HG03045 (cell line): ENCODE data around the gene APOBEC3A.
"Not testable (repeated sequence)": the region's sequence is repeated elsewhere in the genome, so short reads cannot be mapped to it uniquely, and the experiment has no call there.

ENCODE experiments used
- ATAC-seq: cut with Tn5 transposase; IDR thresholded peaks from one replicate; pipeline ENCODE4 v1.9.1; 2021; ENCODE audit warnings: mild to moderate bottlenecking, moderate library complexity; ENCODE audit not compliant: unreplicated experiment

Gene APOBEC3A

DNA sequence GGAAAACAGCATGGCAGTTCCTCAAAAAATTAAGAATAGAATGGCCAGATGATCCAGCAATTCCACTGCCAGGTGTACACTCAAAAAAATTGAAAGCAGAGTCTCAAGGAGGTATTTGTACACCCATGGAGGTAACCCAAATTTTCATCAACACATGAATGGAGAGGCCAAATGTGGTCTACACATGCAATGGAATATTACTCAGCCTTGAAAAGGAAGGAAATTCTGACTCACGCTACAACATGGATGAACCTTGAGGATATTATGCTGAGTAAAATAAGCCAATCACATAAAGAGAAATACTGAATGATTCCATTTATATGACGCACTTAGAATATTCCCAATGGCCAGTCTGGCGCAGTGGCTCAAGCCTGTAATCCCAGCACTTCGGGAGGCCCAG is 19.9 kb downstream of the APOBEC3A start:
- not testable (repeated sequence) for ATAC-seq

DNA sequence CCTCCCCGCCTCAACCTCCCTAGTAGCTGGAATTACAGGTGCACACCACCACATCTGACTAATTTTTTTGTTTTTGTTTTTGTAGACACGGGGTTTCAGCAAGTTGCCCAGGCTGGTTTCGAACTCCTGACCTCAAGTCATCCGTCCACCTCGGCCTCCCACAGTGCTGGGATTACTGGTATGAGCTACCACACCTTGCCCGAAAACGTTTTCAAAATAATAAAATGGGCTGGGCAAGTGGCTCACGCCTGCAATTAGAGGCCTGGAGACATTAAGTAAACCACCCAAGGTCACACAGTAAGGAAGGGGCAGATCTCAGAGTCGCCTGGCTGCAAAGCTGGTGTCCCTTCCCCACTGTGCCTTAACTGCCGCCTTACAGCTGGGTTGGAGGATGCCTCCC is 23.2 kb downstream of the APOBEC3A start:
- not testable (repeated sequence) for ATAC-seq

DNA sequence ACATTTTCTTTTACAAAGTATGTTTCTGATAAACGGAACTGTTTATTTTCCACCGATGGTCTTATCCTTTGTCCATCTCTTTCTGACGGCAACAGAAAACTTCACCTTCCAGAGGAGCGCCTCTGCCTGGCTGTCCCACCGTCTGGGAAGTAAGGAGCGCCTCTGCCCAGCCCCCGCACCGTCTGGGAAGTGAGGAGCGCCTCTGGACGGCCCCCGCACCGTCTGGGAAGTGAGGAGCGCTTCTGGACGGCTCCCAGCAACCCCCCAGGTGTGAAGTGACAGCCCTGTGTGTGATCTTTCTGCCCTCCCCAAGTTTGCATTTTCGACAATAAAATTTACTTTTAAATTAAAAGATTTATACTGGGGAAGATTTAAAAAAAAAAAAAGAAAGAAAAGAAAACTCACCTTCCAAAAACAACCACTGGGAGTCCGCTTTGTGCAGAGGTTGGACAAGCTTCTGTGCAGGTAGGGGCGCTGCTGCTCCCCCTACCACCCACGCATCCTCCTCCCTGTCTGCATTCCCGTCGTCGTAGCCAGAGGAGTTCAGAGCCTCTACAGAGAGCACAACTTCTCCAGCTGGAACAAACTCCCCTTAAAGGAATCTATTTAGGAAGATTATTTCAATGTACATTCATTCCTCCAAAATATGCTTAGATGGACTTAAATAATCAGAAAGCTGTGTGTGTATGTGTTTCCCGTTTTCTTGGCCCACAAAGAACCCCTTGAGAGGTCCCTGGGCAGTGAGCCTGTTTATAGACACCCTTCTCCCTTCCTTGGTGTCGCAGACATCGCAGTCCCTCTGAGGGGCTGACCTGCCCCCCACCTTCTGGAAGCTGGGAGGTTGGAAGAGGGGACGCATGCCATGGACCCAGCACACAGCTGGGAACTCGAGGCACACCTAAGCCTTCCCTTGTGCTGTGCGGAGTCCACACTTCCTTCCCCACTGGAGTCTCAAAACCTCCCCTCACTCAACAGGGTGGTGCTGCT is 23.9 kb downstream of the APOBEC3A start:
- peak; percentile 3 for ATAC-seq

DNA sequence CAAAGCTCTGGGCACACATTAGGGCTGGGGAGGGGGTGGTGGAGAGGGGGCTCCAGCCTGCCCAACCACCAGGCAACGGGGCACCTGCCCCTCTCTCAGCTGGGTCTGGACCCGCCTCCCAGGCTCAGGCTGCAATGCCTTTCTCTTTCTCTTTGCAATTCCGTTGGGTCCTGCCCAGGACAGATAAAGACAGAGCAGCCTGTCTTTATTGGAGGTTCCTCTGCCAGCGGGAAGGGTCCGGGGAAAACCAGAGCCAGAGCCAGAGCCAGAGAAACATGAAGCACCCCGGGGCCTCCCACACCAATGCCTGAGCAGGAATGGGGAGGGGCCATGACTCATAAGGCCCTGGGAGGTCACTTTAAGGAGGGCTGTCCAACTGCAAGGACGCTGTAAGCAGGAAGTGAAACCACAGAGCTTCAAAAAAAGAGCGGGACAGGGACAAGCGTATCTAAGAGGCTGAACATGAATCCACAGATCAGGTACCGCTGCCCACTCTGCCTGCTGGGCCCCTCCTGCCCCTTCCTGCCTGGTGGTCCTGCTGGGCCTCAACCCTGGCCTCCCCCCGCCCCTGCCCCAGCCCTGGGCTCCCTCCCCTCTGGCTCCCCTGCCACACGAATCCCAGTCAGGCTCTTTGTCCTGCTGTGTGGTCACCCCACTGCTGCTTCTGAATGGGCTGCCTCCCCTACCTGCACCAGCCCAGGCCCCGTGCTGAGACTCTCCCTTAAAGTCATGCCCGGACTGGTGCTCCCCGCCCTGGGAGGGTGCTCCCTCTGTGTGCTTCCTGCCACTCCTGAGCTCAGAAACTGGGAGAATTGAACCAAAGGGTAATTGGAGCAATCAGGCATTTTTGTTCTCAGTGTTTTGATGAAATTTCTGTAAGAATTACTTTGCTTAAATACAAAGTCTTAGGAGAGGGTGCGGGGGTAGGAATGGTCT is 24.9 kb downstream of the APOBEC3A start, which contains the start of gene APOBEC3B:
Gene APOBEC3B, plus strand, starts transcription at position 356 of the 936 bp plus-strand sequence. Its CDS starts 107 bp downstream, at position 463.
- ATAC-seq, result peak; percentile 53

DNA sequence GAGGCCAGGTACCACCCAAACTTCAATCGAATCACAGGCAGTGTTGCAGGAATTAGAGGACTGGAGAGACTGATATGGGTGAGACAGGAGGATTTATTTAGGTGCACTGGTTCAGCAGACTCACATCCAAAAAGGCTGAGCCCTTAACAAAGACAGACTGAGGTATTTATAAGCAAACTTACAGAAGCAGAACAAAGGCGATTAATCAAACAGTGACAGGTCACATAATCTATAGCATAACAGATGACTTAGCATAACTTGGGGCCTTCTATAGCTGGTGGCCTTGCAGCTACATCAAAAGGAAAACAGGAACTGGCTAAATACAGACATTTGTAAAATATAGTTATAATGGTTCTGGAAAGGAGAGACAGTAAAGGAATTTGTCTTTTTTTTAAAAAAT is 26.8 kb downstream of the APOBEC3A start:
- no peak for ATAC-seq

DNA sequence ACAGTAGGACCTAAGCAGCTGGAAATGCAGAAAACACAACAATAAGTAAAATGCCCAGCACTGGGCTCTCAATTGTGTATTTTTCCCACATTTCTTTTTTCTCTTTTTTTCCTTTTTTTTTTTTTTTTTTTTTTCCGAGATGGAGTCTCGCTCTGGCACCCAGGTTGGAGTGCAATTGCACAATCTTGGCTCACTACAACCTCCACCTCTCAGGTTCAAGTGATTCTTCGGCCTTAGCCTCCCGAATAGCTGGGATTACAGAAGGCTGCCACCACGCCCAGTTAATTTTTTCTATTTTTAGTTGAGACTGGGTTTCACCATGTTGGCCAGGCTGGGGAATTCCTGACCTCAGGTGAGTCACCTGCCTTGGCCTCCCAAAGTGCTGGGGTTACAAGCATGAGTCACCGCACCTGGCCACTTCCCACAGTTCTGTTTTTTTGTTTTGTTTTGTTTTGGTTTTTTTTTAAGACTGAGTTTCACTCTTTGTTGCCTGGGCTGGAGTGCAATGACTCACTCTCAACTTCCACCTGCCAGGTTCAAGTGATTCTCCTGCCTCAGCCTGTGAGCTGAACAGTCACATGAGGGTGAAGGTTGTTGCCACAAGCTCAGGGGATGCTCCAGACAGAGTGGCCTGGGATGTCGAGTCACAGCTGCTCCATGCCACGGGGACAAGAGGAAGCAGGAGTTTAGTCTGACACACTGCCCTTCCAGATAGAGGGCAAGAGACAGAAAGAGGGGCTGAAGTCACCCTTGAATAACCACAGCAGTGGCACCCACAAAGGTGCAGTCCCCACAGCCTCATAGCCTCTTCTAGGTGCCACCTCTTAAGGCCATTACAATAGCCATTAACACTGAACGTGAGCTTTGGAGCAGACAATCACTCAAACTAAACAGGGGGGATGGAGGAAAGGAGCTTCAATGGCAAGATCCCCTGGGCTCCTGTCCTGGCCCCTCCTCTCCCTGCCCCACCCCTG is 27.7 kb downstream of the APOBEC3A start:
- ATAC-seq, result peak; percentile 58

DNA sequence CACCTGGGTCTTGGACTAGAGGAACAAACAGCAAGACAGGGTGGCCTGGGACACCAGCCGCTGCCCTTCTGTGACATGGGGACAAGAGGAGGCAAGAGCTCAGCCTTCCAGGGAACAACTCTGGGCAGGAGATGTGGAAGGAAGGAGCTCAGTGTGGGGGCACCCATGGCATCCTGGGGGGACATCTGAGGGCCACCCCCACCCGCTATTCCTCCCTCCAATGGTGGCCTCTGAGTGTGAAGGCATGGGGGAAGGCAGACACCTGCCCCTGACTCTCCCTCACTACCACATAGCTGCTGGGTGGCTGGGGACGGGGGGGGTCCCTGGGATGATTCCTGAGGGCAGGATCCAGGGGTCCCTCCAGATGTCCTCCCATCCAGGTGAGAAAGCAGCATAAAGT is 29.2 kb downstream of the APOBEC3A start:
- no peak for ATAC-seq

DNA sequence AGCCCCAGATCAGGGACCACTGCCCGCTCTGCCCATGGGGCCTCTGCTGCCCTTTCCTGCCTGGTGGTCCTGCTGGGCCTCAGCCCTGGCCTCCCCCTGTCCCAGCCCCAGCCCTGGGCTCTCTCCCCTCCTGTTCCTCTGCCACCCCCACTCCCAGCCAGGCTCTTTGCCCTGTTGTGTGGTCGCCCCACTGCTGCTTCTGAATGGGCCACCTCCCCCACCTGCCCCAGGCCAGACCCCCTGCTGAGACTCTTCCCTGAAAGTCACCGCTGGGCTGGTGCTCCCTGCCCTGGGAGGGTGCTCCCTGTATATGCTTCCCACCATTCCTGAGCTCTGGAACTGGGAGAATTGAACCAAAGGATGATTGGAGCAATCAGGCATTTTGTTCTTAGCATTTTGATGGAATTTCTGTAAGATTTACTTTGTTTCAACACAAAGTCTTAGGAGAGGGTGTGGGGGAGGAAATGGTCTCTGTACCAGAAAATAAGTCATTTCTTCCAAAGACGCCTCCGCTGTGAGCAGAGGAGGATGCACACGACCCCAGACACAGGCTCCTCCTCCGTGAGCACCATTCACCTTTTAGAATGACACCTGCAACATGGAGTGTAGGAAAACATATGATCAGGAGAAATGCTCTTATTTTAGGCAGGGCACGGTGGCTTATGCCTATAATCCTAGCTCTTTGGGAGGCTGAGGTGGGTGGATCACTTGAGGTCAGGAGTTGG is 29.9 kb downstream of the APOBEC3A start:
- no peak for ATAC-seq

DNA sequence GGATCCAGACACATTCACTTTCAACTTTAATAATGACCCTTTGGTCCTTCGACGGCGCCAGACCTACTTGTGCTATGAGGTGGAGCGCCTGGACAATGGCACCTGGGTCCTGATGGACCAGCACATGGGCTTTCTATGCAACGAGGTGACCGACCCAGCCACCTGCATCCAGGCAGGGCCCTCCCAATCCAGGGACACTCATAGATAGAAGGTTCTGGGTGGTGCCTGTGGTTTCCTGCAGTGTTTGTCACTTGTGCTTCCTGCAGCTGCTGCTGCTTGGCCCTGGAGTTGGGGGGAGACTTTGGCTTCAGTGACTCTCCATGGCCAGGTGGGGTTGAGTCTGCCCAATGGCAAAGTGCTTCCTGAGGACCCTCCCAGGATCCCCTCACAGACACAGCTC is 32.1 kb downstream of the APOBEC3A start:
- ATAC-seq, result no peak

DNA sequence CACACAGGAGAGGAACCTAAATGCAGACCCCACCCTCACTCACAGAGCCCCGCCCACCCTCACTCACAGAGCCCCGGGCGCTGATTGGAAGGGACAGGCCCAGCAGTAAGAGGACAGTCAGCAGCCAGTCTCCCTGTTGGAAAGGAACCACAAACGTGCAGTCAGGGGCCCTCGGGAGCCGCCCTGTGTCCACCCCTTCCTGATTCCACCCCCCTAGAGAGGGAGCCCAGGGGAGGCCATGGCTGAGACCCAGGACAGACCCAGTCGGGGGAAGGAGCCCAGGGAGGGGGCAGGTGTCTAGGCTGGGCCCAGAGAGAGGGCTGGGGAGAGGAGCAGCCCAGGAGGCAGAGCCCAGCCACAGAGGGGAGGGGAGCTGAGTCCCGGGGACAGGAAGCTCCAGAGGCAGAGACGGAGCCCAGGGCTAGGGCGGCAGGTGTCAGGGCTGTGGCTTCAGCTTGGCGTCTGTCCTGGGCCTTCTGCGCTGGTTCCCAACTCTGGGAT is 35.5 kb downstream of the APOBEC3A start:
- ATAC-seq, result not testable (repeated sequence)

DNA sequence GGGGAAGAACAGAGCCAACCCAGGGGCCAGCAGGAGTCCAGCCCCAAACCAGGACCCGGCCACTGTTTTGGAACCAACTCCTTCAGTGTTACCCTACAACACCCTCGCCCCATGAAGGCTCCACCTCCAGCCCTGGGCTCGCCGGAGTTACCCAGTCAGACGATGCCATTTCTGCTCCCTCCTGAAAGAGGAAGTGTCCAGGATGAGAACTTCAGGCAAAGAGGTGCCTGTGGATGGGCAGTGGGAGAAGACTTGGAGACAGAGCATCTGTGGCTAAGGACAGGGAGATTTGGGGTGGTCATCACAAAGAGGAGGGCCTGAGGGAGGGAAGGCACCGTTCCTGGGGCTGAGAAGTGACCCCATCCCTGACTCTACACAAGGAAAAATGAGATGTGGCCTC is 38.7 kb downstream of the APOBEC3A start:
- no peak for ATAC-seq

DNA sequence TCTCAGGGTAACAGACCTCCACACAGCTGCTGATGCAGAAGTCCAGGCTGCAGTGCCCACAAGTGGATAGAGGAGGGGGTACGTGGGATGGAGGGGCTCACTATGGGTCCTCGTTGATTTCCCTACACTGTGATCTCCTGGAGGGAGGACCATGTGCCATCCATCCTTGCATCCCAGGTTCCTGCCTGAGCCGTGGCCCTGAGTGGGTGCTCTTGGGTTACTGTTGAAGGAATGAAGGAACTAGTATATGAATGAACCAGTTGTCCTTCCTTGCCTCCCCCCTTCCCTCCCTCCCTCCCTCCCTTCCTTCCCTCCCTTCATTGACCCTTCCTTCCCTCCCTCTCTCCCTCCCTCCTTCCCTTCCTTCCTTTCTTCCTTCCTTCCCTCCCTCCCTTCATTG is 40.1 kb downstream of the APOBEC3A start:
- no peak for ATAC-seq

DNA sequence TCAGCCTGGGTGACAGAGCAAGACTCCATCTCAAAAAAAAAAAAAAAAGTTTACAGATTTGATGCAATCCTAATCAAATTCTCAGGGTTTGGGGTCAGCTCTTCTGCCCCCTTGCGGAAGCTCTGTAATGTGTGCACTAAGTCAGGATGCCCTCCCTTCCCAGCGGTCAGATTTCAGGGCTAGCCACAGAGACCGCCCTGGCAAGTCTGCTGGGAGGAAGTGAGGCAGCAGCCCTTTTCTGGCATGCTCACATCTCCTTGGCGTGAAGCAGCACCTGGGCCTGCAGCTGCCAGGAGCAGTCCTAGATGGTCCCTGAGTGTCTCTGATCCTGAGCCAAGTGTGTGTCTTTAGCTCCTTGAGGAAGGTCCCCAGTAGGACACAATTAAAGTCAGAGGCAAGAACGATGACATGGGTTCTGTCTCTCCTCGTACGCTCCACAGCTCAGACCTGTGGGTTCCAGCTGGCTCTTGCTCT is 45.8 kb downstream of the APOBEC3A start:
- peak; percentile 60 for ATAC-seq

DNA sequence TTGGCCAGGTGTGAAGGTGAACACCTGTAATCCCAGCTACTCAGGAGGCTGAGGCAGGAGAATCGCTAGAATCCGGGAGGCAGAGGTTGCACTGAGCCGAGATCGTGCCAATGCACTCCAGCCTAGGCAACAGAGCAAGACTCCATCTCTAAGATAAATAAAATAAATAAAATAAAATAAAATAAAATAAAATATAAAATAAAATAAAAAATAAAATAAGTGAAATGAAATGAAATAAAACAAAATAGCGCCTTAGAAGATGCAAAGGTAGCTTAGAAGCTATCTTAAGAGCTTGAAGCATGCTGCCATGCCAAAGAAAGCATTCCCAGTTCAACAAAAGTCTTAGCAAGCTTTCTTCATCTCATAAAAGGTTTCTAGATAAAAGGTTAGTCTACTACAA is 49.8 kb downstream of the APOBEC3A start:
- no peak for ATAC-seq

DNA sequence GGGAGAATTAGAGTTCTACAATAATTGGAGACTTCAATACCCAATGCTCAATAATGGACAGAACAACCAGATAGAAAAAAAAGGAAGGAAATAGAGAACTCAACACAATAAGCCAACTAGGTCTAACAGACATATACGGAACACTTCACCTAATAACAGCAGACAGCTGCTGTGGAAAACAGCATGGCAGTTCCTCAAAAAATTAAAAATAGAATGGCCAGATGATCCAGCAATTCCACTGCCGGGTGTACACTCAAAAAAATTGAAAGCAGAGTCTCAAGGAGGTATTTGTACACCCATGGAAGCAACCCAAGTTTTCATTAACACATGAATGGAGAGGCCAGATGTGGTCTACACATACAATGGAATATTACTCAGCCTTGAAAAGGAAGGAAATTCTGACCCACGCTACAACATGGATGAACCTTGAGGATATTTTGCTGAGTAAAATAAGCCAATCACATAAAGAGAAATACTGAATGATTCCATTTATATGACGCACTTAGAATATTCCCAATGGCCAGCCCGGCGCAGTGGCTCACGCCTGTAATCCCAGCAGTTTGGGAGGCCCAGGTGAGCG is 51.0 kb downstream of the APOBEC3A start:
- ATAC-seq, result not testable (repeated sequence)

DNA sequence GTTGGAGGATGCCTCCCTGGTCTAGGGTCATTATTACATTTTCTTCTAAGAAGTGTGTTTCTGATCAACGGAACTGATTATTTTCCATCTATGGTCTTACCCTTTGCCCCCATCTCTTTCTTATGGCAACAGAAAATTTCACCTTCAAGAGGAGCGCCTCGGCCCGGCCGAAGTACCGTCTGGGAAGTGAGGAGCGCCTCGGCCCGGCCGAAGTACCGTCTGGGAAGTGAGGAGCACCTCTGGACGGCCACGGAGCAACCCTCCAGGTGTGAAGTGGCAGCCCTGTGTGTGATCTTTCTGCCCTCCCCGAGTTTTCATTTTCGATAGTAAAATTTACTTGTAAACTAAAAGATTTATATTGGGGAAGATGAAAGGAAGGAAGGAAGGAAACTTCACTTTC is 53.5 kb downstream of the APOBEC3A start:
- ATAC-seq, result no peak
